Head of caudate nucleus (tissue), 42 donors: Measurements from ENCODE around the gene BAZ2B.

ENCODE experiments used
- DNase-seq, 42 donors: peaks; one replicate each; pipeline versions ENCODE4 v3.0.0 to v3.0.0-alpha.2; 2020 to 2021; ENCODE audit warnings: mixed read lengths in 7 of 42
- intact Hi-C: fragments of 100-400 bp; cut with DNase I; formaldehyde crosslinking; loops from one replicate; pipeline ENCODE4 v1.15.0; 2022

Gene BAZ2B

GRCh38 chr2:159617646-159618045 lies 1.3 kb upstream of the BAZ2B start:
- intact Hi-C loops, result loop anchor here (5.0 kb wide), 1 partner anchor 95 kb away; the partner anchor contains the start of gene MARCHF7
- peak in 8 of 42 donors; percentile 18 to 60 (median 32) for DNase-seq

GRCh38 chr2:159617100-159617499 lies 752 bp upstream of the BAZ2B start:
- no peak for DNase-seq
- intact Hi-C loops, result loop anchor here (5.0 kb wide), 1 partner anchor 95 kb away; the partner anchor contains the start of gene MARCHF7

- intact Hi-C loops, result loop anchor here (5.0 kb wide), 1 partner anchor 97 kb away; the partner anchor contains the start of gene MARCHF7
Observed at GRCh38 chr2:159615367-159616285, 722 bp downstream of the BAZ2B start.

GRCh38 chr2:159614534-159615366 lies 1.6 kb downstream of the BAZ2B start:
- intact Hi-C loops, result loop anchor here (5.0 kb wide), 1 partner anchor 98 kb away; the partner anchor contains the start of gene MARCHF7
- no peak for DNase-seq

More at GRCh38 chr2:159615367-159616285, 722 bp downstream of the BAZ2B start:
- peak; percentile 64 to 94 (median 86) for DNase-seq

- intact Hi-C loops, result no loop called here
- DNase-seq, result no peak
Observed at GRCh38 chr2:159613651-159614285, 2.6 kb downstream of the BAZ2B start.

GRCh38 chr2:159613091-159613490 lies 3.3 kb downstream of the BAZ2B start:
- intact Hi-C loops, result no loop called here

GRCh38 chr2:159612255-159612901 lies 4.0 kb downstream of the BAZ2B start:
- intact Hi-C loops, result no loop called here
- DNase-seq, result no peak

More at GRCh38 chr2:159613091-159613490, 3.3 kb downstream of the BAZ2B start:
- DNase-seq, result no peak

GRCh38 chr2:159609811-159610549 lies 6.4 kb downstream of the BAZ2B start:
- intact Hi-C loops, result no loop called here

GRCh38 chr2:159608723-159609308 lies 7.5 kb downstream of the BAZ2B start:
- intact Hi-C loops, result no loop called here
- no peak for DNase-seq

More at GRCh38 chr2:159609811-159610549, 6.4 kb downstream of the BAZ2B start:
- DNase-seq, result no peak

- intact Hi-C loops, result no loop called here
Observed at GRCh38 chr2:159608108-159608507, 8.2 kb downstream of the BAZ2B start.

GRCh38 chr2:159606287-159606686 lies 10.1 kb downstream of the BAZ2B start:
- intact Hi-C loops, result no loop called here
- no peak for DNase-seq

More at GRCh38 chr2:159608108-159608507, 8.2 kb downstream of the BAZ2B start:
- DNase-seq, result no peak

GRCh38 chr2:159605441-159606178 lies 10.7 kb downstream of the BAZ2B start:
- DNase-seq, result no peak
- intact Hi-C loops, result no loop called here

GRCh38 chr2:159604159-159604558 lies 12.2 kb downstream of the BAZ2B start:
- DNase-seq, result no peak
- intact Hi-C loops, result no loop called here

GRCh38 chr2:159600752-159601151 lies 15.6 kb downstream of the BAZ2B start:
- DNase-seq, result peak in 11 of 42 donors; percentile 23 to 74 (median 44)
- intact Hi-C loops, result no loop called here

GRCh38 chr2:159595410-159596046 lies 20.8 kb downstream of the BAZ2B start:
- DNase-seq, result peak in 3 of 42 donors; percentile 31 to 52 (median 45)
- intact Hi-C loops, result no loop called here

GRCh38 chr2:159592441-159592840 lies 23.9 kb downstream of the BAZ2B start:
- DNase-seq, result peak in 14 of 42 donors; percentile 11 to 73 (median 33)
- intact Hi-C loops, result no loop called here
